ENCODE measurements around the gene APBA2. TPM values are rescaled to one million over a fixed set of nuclear protein-coding genes. Genes with fewer than 3 reads are reported as not detected.

Gene APBA2
- total RNA-seq, 6 experiments from 2014 or later = 5.3 to 6.5 (median 6.1) TPM

GRCh38 chr15:29097971-29098370, 212.2 kb downstream of the APBA2 start:
- H3K4me1 Mint-ChIP-seq (ENCODE audit: low read depth) = no peaks in the 10 kb centered on the region
- TF ChIP-seq CTCF (IDR thresholded peaks at IDR 0.05) = no peak
- no peak overlapping the region for H3K27ac Mint-ChIP-seq
- no peaks in the 10 kb centered on the region for H3K36me3 Mint-ChIP-seq (ENCODE audit: low read depth)
- H3K9me3 Mint-ChIP-seq = no peaks in the 10 kb centered on the region; the same call in 1 of the 2 replicates
- H3K4me3 Mint-ChIP-seq = no peak overlapping the region
- peaks cover 5% of the 10 kb centered on the region; the same call in 1 of the 2 replicates for H3K27me3 Mint-ChIP-seq (ENCODE audit: insufficient read depth)
- DNase-seq = no peak

- H3K27ac Mint-ChIP-seq = no peak overlapping the region
- TF ChIP-seq CTCF (IDR thresholded peaks at IDR 0.05) = no peak
- H3K9me3 Mint-ChIP-seq = no peaks in the 10 kb centered on the region; the same call in 1 of the 2 replicates
- no peak overlapping the region for H3K4me3 Mint-ChIP-seq
- DNase-seq = no peak
- H3K4me1 Mint-ChIP-seq (ENCODE audit: low read depth) = no peaks in the 10 kb centered on the region
- no peaks in the 10 kb centered on the region for H3K36me3 Mint-ChIP-seq (ENCODE audit: low read depth)
- peaks cover 5% of the 10 kb centered on the region; the same call in 1 of the 2 replicates for H3K27me3 Mint-ChIP-seq (ENCODE audit: insufficient read depth)
Observed at GRCh38 chr15:29098652-29099051, 212.9 kb downstream of the APBA2 start.

GRCh38 chr15:29099131-29099880, 213.5 kb downstream of the APBA2 start:
- Mint-ChIP-seq H3K27me3 (ENCODE audit: insufficient read depth) (peaks cover 5% of the 10 kb centered on the region; the same call in 1 of the 2 replicates), H3K27ac (no peak overlapping the region), H3K9me3 (no peaks in the 10 kb centered on the region; the same call in 1 of the 2 replicates), H3K4me3 (no peak overlapping the region), H3K36me3 (ENCODE audit: low read depth) (no peaks in the 10 kb centered on the region), H3K4me1 (ENCODE audit: low read depth) (no peaks in the 10 kb centered on the region)
- no peak for TF ChIP-seq CTCF (IDR thresholded peaks at IDR 0.05)
- no peak for DNase-seq

GRCh38 chr15:29100486-29101000, 214.8 kb downstream of the APBA2 start:
- Mint-ChIP-seq H3K36me3 (ENCODE audit: low read depth) (no peaks in the 10 kb centered on the region), H3K27ac (no peak overlapping the region), H3K4me1 (ENCODE audit: low read depth) (no peaks in the 10 kb centered on the region), H3K4me3 (no peak overlapping the region), H3K27me3 (ENCODE audit: insufficient read depth) (peaks cover 5% of the 10 kb centered on the region; the same call in 1 of the 2 replicates), H3K9me3 (peaks cover under 1% of the 10 kb centered on the region; the same call in 1 of the 2 replicates)
- no peak for DNase-seq
- no peak for TF ChIP-seq CTCF (IDR thresholded peaks at IDR 0.05)

- H3K4me3 Mint-ChIP-seq = no peak overlapping the region
- no peaks in the 10 kb centered on the region for H3K4me1 Mint-ChIP-seq (ENCODE audit: low read depth)
- no peak for TF ChIP-seq CTCF (IDR thresholded peaks at IDR 0.05)
- no peak for DNase-seq
- H3K36me3 Mint-ChIP-seq (ENCODE audit: low read depth) = no peaks in the 10 kb centered on the region
- H3K27ac Mint-ChIP-seq = no peak overlapping the region
- peaks cover 5% of the 10 kb centered on the region; the same call in 1 of the 2 replicates for H3K27me3 Mint-ChIP-seq (ENCODE audit: insufficient read depth)
- H3K9me3 Mint-ChIP-seq = peaks cover 6% of the 10 kb centered on the region; the same call in 1 of the 2 replicates
Observed at GRCh38 chr15:29101491-29101890, 215.7 kb downstream of the APBA2 start.
